GM12878 (cell line): ENCODE results near the gene TOPORS. TPM values are rescaled to one million over a fixed set of nuclear protein-coding genes. Genes with fewer than 3 reads are reported as not detected.
A peak's percentile ranks its signal among the peaks of the same experiment; 100 is the strongest.

Experiments
- ATAC-seq: fragments of 200-7000 bp; cut with Tn5 transposase; 3 replicates; pipeline ENCODE4 v1.9.1; 2020; ENCODE audit warnings: mild to moderate bottlenecking, moderate library complexity
- BruUV-seq: library from RNA; stranded (reverse); fragments of 400-500 nt; replicated peaks from 2 replicates; lab custom pipeline; 2021; lab: Mats Ljungman, UMichigan
- CTCF ChIA-PET: fragments of 300-600 bp; sonication (Branson Sonifier 250); formaldehyde crosslinking; extraction: SDS; loops from one replicate; lab custom pipeline; 2021; ENCODE audit warnings: inconsistent platforms; lab: Yijun Ruan, JAX
- POLR2A ChIA-PET: fragments of 350-600 bp; formaldehyde crosslinking; extraction: SDS; loops from one replicate; lab custom pipeline; 2021; ENCODE audit warnings: inconsistent platforms; lab: Charles Lee
- RAD21 ChIA-PET: fragments of 300-600 bp; sonication (Branson Sonifier 250); formaldehyde crosslinking; loops from one replicate; lab custom pipeline; 2023; ENCODE audit warnings: antibody characterized with exemption; ENCODE audit not compliant: unreplicated experiment; lab: Charles Lee
- SMC1A ChIA-PET: fragments of 300-600 bp; sonication (Branson Sonifier 250); formaldehyde crosslinking; loops from one replicate; lab custom pipeline; 2023; ENCODE audit not compliant: unreplicated experiment, uncharacterized antibody; lab: Charles Lee
- DNase-seq: peaks from one replicate; pipeline ENCODE4 v3.0.0-alpha.2; 2011; ENCODE audit warnings: low read depth, low spot score
- FAIRE-seq: peaks from 3 replicates; lab custom pipeline; 2011; peaks lifted over from hg19 to GRCh38; lab: Jason Lieb, UNC
- H2AFZ ChIP-seq: 2 replicates; pipeline ENCODE4 v1.6.0; 2011; ENCODE audit warnings: low read depth, low read length, control low read depth; ENCODE audit not compliant: control insufficient read depth
- H3K27ac ChIP-seq: 2 replicates; pipeline ENCODE4 v1.5.1; 2011; ENCODE audit warnings: control low read depth; ENCODE audit not compliant: control insufficient read depth, insufficient read depth
- H3K27me3 ChIP-seq, 2 experiments: replicated peaks in 1 of 2; 2 replicates each; pipeline versions ENCODE4 v1.6.0 to v1.6.1; 2011; ENCODE audit warnings: low read length in 1 of 2; ENCODE audit not compliant: control insufficient read depth in 2 of 2, insufficient read depth in 2 of 2
- H3K36me3 ChIP-seq, 2 experiments: 2 replicates each; pipeline ENCODE4 v1.5.1; 2011; ENCODE audit warnings: low read length in 1 of 2; ENCODE audit not compliant: control insufficient read depth in 2 of 2, insufficient read depth in 2 of 2
- H3K4me1 ChIP-seq: 2 replicates; pipeline ENCODE4 v1.6.1; 2011; ENCODE audit warnings: mild to moderate bottlenecking, low read length, moderate library complexity, mixed read lengths; ENCODE audit not compliant: control insufficient read depth, insufficient read depth
- H3K4me2 ChIP-seq: 2 replicates; pipeline ENCODE4 v1.6.0; 2011; ENCODE audit warnings: control low read depth; ENCODE audit not compliant: control insufficient read depth, insufficient read depth
- H3K4me3 ChIP-seq: fragments of 200-600 bp; sonication (generic); 2 replicates; pipeline ENCODE4 v1.5.1; 2016
- H3K79me2 ChIP-seq: 2 replicates; pipeline ENCODE4 v1.6.0; 2011; ENCODE audit warnings: low read length; ENCODE audit not compliant: control insufficient read depth, insufficient read depth
- H3K9ac ChIP-seq: 2 replicates; pipeline ENCODE4 v1.8.0; 2011; ENCODE audit warnings: low read length, control low read depth, mixed read lengths; ENCODE audit not compliant: control insufficient read depth, insufficient read depth
- H3K9me3 ChIP-seq: replicated peaks from 3 replicates; pipeline ENCODE4 v1.5.1; 2011; ENCODE audit warnings: mild to moderate bottlenecking, low read length; ENCODE audit not compliant: control insufficient read depth, insufficient read depth
- H4K20me1 ChIP-seq: 2 replicates; pipeline ENCODE4 v1.6.0; 2011; ENCODE audit not compliant: control insufficient read depth, insufficient read depth
- ESRRA ChIP-seq: IDR thresholded peaks from 2 replicates; pipeline ENCODE4 v1.6.1; 2012; ENCODE audit warnings: mild to moderate bottlenecking, low read length, improper control_type of control experiment
- WGBS: methylation state at CpG from one replicate; pipeline ENCODE4 v1.1.6; 2016; ENCODE audit warnings: low lambda C conversion rate; ENCODE audit not compliant: insufficient replicate concordance, insufficient coverage; ENCODE audit errors: missing lambda C conversion rate; 5-methylcytosine and 5-hydroxymethylcytosine counted together
- in situ Hi-C: fragments of 300-500 bp; cut with MboI; formaldehyde crosslinking; loops from 9 replicates; pipeline ENCODE4 v1.14.3; 2018; ENCODE audit warnings: mixed read lengths
- intact Hi-C: fragments of 100-400 bp; cut with micrococcal nuclease; formaldehyde crosslinking; loops from one replicate; pipeline ENCODE4 v1.14.2; 2022; ENCODE audit not compliant: unreplicated experiment
- polyA plus RNA-seq, 11 experiments: library from polyadenylated mRNA; depleted of rRNA in 4 of 11; unstranded in 6 of 11; stranded (reverse) in 5 of 11; fragments of >200 nt; fragmentation: Nextera tagmentation in 4 of 11; fragmentation: Illumina TruSeq in 1 of 11; extraction: Ambion mirVana in 4 of 11; extraction: Trizol in 1 of 11; gene quantifications; 1 replicate in 1 of 11; 2 replicates in 10 of 11; pipeline versions ENCODE4 v1.2.1 to v1.2.3, GENCODE V29; 2011 to 2016; ENCODE audit warnings: inconsistent platforms in 2 of 11, missing spikeins in 2 of 11, low read depth in 1 of 11
- total RNA-seq, 4 experiments: library from RNA; depleted of rRNA in 3 of 4; stranded (reverse); fragments of >200 nt in 3 of 4; fragmentation: Illumina TruSeq in 1 of 4; extraction: Trizol in 1 of 4; gene quantifications; 2 replicates each; pipeline versions ENCODE4 v1.2.1 to v1.2.3, GENCODE V29; 2013 to 2021
- TF ChIP-seq, protein P1 (sequence below): fragments of 450-650 bp; IDR thresholded peaks from 2 replicates; pipeline ENCODE4 v1.6.1; 2016; ENCODE audit warnings: mild to moderate bottlenecking
- TF ChIP-seq, protein P2 (sequence below): fragments of 450-650 bp; IDR thresholded peaks from 2 replicates; pipeline ENCODE4 v1.6.1; 2017; ENCODE audit warnings: mild to moderate bottlenecking, moderate library complexity

The TOPORS gene
- total and polyA plus RNA-seq, 10 of the 15 experiments (the other 5 are each of a cell fraction or from before 2014, with no cell fraction given), result 6.0 to 27.8 (median 14.3) TPM

DNA sequence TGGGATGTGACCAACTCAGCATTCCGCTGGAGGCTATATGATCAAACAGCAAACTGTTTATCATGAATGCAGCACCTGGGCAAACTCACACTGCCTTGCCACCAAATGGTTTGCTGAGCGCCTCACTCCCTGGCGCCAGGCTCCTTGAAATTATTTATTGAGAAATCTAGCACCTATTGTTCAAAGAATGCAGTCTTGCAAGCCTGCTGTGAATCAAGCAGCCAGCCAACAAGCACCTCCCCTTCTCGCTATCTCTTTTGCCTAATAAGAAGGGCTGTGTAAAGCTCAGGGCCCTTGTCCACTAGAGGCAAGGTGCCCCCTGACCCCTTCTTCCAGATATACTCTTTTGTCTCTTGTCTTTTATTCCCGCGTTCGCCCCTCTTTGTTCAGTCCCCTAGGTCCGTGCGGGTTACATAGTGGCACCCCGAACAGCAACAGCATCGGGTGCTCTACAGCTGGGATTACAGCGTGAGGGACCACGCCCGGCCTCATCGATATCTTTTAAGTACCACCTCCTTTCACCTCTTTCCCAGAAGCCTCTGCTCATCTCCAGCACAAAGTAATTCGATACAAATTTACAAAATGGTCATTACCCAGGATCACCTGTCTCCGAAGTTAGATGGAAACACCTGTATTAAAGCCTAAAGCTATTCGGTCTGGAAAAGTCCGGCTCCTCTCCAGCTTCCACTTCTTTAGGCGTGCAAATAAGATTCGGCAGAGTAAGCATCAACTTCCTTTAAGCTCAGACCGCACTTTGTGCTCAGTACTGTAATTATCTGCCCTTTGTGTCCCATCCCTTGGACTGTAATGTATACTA lies 27.3 kb downstream of the TOPORS start:
- H3K9me3 ChIP-seq, result no peaks in the 10 kb centered on the region; the same call in 2 of the 3 replicates
- H3K9ac ChIP-seq, result peak overlapping the region; percentile 89
- peak overlapping the region; percentile 98 for H3K4me3 ChIP-seq
- peak; percentile 9 for DNase-seq
- H3K4me1 ChIP-seq, result no peaks in the 10 kb centered on the region; the same call in 1 of the 2 replicates
- H3K27ac ChIP-seq, result peak overlapping the region; percentile 84
- peak overlapping the region; percentile 85 for H2AFZ ChIP-seq
- SMC1A ChIA-PET, result interaction anchor here (1.1 to 4.4 kb wide), 11 partner anchors 18 to 146 kb away, joined by 3 to 40 read pairs (median 6); partner anchors contain the start of genes ACO1, NDUFB6, SMIM27 and TOPORS
- no peaks in the 10 kb centered on the region for H3K36me3 ChIP-seq
- TSS peak; percentile 68 for BruUV-seq
- RAD21 ChIA-PET, result interaction anchor here (0.6 to 2.5 kb wide), 9 partner anchors 14 to 147 kb away, joined by 3 to 36 read pairs (median 7); partner anchors contain the start of genes ACO1 and NDUFB6
- no peaks in the 10 kb centered on the region for H4K20me1 ChIP-seq
- peak; percentile 35 for FAIRE-seq
- POLR2A ChIA-PET, result interaction anchor here (0.7 to 3.3 kb wide), 8 partner anchors 11 to 500 kb away, joined by 3 to 19 read pairs (median 6); partner anchors contain the start of genes ACO1, DNAJA1, SMIM27 and TOPORS
- intact Hi-C loops, result loop anchor here (2.0 kb wide), 1 partner anchor 48 kb away; the partner anchor contains the start of gene NDUFB6
- WGBS, result 24% methylated on average over 22 of the region's 22 CpGs
- H3K79me2 ChIP-seq, result peaks cover 25% of the 10 kb centered on the region
- peak; percentile 77 for ATAC-seq
- H3K27me3 ChIP-seq, result no peaks in the 10 kb centered on the region
- TF ChIP-seq, protein P1, sequence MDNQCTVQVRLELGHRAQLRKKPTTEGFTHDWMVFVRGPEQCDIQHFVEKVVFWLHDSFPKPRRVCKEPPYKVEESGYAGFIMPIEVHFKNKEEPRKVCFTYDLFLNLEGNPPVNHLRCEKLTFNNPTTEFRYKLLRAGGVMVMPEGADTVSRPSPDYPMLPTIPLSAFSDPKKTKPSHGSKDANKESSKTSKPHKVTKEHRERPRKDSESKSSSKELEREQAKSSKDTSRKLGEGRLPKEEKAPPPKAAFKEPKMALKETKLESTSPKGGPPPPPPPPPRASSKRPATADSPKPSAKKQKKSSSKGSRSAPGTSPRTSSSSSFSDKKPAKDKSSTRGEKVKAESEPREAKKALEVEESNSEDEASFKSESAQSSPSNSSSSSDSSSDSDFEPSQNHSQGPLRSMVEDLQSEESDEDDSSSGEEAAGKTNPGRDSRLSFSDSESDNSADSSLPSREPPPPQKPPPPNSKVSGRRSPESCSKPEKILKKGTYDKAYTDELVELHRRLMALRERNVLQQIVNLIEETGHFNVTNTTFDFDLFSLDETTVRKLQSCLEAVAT, result peak; percentile 62; the same call in 1 of the 2 replicates
- TF ChIP-seq, protein P2, sequence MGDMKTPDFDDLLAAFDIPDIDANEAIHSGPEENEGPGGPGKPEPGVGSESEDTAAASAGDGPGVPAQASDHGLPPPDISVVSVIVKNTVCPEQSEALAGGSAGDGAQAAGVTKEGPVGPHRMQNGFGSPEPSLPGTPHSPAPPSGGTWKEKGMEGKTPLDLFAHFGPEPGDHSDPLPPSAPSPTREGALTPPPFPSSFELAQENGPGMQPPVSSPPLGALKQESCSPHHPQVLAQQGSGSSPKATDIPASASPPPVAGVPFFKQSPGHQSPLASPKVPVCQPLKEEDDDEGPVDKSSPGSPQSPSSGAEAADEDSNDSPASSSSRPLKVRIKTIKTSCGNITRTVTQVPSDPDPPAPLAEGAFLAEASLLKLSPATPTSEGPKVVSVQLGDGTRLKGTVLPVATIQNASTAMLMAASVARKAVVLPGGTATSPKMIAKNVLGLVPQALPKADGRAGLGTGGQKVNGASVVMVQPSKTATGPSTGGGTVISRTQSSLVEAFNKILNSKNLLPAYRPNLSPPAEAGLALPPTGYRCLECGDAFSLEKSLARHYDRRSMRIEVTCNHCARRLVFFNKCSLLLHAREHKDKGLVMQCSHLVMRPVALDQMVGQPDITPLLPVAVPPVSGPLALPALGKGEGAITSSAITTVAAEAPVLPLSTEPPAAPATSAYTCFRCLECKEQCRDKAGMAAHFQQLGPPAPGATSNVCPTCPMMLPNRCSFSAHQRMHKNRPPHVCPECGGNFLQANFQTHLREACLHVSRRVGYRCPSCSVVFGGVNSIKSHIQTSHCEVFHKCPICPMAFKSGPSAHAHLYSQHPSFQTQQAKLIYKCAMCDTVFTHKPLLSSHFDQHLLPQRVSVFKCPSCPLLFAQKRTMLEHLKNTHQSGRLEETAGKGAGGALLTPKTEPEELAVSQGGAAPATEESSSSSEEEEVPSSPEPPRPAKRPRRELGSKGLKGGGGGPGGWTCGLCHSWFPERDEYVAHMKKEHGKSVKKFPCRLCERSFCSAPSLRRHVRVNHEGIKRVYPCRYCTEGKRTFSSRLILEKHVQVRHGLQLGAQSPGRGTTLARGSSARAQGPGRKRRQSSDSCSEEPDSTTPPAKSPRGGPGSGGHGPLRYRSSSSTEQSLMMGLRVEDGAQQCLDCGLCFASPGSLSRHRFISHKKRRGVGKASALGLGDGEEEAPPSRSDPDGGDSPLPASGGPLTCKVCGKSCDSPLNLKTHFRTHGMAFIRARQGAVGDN, result peak; percentile 43; the same call in 1 of the 2 replicates
- no peak for TF ChIP-seq ESRRA
- CTCF ChIA-PET, result interaction anchor here (0.5 to 3.3 kb wide), 14 partner anchors 9 to 274 kb away, joined by 3 to 58 read pairs (median 6); partner anchors contain the start of genes ACO1, NDUFB6, SMIM27 and TOPORS
- in situ Hi-C loops, result no loop called here
- H3K4me2 ChIP-seq, result peak overlapping the region; percentile 86
